ENCODE data around the gene LRRC25.
"Not testable (repeated sequence)": the region's sequence is repeated elsewhere in the genome, so short reads cannot be mapped to it uniquely, and the experiment has no call there.

DNA sequence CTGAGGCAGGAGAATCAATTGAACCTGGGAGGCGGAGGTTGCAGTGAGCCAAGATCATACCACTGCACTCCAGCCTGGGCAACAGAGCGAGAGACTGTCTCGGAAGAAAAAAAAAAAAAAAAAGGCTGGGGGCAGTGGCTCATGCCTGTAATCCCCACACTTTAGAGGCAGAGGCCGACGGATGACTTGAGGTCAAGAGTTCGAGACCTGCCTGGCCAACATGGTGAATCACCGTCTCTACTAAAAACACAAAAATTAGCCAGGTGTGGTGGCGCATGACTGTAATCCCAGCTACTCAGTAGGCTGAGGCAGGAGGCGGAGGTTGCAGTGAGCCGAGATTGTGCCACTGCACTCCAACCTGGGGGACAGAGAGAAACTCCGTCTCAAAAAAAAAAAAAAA, 13.8 kb downstream of the LRRC25 start:
- TF ChIP-seq CTCF (IDR thresholded peaks at IDR 0.05; ENCODE audit: low read depth, low read length); POLR2A (IDR thresholded peaks at IDR 0.05; ENCODE audit: extremely low read depth, insufficient read length): not testable (repeated sequence)
